T-helper 2 cell treated with Interferon-gamma antibody and Interleukin-4, amounts not matched to agents 5 μg/mL and 100 μg/mL, for 36 hours (primary cell): ENCODE results near the gene PCDH1.
"Not testable (repeated sequence)": the region's sequence is repeated elsewhere in the genome, so short reads cannot be mapped to it uniquely, and the experiment has no call there.

Source experiments
- DNase-seq: peaks from one replicate; pipeline ENCODE4 v3.0.0; 2021; ENCODE audit warnings: low spot score
- H3K27ac Mint-ChIP-seq: one replicate; pipeline ENCODE4 v1.8.0; 2021; ENCODE audit warnings: mild to moderate bottlenecking, mixed read lengths
- H3K27me3 Mint-ChIP-seq: one replicate; pipeline ENCODE4 v1.8.0; 2021; ENCODE audit warnings: low read depth, mixed read lengths
- H3K36me3 Mint-ChIP-seq: one replicate; pipeline ENCODE4 v1.8.0; 2021; ENCODE audit warnings: low read depth, mixed read lengths
- H3K4me1 Mint-ChIP-seq: one replicate; pipeline ENCODE4 v1.8.0; 2021; ENCODE audit warnings: low read depth, mixed read lengths
- H3K4me3 Mint-ChIP-seq: one replicate; pipeline ENCODE4 v1.8.0; 2022; ENCODE audit warnings: mild to moderate bottlenecking, moderate library complexity, mixed read lengths
- H3K9me3 Mint-ChIP-seq: one replicate; pipeline ENCODE4 v1.8.0; 2021; ENCODE audit warnings: mixed read lengths

Gene PCDH1

DNA sequence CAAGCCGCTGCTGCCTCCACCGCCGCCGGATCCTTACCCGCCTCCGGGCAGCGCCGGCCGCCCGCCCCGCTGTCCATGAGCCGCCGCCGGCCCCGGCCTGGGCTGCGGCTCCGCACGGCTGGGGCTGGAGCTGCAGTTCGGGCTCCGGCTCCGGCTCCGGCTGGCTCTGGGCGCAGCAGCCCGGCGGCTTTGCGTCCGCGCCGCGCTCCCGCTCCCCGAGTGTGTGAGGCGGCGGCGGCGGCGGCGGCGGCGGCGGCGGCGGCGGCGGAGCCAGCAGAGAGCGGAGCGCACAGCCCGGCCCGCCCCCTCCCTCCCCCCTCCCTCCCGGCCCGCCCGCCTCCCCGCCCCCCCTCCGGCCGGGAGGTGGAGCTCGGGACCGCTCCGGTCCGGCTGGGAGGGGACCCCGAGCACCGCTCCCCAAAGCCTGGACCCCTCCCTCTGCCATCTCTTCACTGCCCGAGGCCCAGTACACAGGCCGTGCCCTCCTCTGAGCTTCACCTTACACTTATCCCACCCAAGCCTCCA is at the start of gene PCDH1:
Gene PCDH1 (minus strand): TSS at position 225 of the 525 bp plus-strand sequence. CDS start 148 bp downstream, at position 77.
- H3K4me3 Mint-ChIP-seq, result peak within 1 kb of the TSS; percentile 69
- DNase-seq, result no peak
- peaks cover 81% of the 10 kb centered on the region for H3K27me3 Mint-ChIP-seq
- peaks cover 17% of the 10 kb centered on the region for H3K4me1 Mint-ChIP-seq
- H3K36me3 Mint-ChIP-seq, result peaks cover 2% of the 10 kb centered on the region
- no peak within 1 kb of the TSS for H3K27ac Mint-ChIP-seq
- no peaks in the 10 kb centered on the region for H3K9me3 Mint-ChIP-seq

DNA sequence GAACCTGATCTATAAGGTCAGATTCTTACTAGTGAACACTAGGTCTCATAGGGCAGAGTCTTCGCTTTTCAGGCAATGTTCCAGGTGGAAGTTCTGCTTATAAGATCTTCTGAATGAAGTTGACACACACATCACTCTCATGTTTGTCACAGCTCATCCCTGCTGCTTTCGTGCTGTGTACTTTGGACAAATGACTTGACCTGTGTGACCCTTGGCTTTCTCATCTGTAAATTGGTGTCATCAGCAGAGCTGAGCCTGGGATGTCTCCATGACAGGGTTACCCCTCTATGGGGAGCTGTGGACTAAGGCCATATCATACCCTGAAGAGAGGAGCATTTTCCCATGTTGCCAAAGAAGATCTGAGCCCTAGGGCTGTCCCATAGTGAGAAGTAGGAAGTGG is 48.2 kb upstream of the PCDH1 start:
- Mint-ChIP-seq H3K4me1 (peaks cover 15% of the 10 kb centered on the region), H3K9me3 (no peaks in the 10 kb centered on the region), H3K36me3 (peaks cover 49% of the 10 kb centered on the region), H3K27ac (no peak overlapping the region), H3K4me3 (no peak overlapping the region), H3K27me3 (no peaks in the 10 kb centered on the region)
- no peak for DNase-seq

DNA sequence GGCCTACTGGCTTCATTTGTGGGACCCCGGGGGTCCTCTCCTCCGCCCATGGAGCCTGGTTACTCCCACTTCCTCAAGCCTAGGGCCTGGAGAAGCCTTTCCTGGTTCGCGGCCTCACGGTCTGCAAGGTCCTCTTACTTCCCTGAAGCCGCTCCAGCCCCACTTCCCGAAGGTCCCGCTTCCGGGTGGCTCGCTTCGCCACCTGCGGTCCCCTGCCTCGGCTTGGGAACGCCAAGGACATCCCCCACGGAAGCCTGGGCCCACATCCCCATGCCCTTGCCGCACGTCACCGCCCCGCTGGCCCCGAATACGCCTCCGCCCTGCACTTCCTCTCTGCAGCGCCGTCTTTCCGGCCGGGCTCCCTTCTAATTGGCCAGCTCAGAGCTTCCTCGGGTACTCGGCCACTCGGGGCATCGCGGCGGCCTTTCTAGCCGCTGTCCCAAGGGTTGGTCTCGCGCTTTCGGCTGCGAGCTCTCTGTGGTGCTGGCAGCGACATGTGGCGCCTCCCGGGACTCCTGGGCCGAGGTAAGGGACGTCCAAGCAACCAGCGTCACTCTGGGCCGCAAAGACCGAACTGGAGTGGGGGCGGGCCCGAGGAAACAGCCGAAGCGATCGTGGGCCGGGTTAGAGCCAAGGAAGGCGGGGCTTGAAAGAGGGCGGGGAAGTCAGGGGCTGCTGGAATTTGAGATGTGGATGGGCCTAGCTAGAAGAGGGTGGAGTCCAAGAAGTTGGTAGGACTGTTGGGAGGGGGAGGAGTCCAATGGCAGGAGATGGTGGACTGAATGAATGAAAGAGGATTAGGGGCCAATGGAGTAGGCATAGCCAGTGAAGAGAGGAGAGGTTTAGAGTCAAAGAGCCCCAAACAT is 45.5 kb upstream of the PCDH1 start, which contains the start of gene DELE1:
Gene DELE1 (plus strand): TSS at position 424 of the 866 bp plus-strand sequence. CDS start 71 bp downstream, at position 495.
- Mint-ChIP-seq H3K4me3 (peak within 1 kb of the TSS; percentile 95), H3K27me3 (no peaks in the 10 kb centered on the region), H3K9me3 (no peaks in the 10 kb centered on the region), H3K27ac (peak within 1 kb of the TSS; percentile 95), H3K36me3 (peaks cover 29% of the 10 kb centered on the region), H3K4me1 (peaks cover 13% of the 10 kb centered on the region)
- DNase-seq, result peak; percentile 94

DNA sequence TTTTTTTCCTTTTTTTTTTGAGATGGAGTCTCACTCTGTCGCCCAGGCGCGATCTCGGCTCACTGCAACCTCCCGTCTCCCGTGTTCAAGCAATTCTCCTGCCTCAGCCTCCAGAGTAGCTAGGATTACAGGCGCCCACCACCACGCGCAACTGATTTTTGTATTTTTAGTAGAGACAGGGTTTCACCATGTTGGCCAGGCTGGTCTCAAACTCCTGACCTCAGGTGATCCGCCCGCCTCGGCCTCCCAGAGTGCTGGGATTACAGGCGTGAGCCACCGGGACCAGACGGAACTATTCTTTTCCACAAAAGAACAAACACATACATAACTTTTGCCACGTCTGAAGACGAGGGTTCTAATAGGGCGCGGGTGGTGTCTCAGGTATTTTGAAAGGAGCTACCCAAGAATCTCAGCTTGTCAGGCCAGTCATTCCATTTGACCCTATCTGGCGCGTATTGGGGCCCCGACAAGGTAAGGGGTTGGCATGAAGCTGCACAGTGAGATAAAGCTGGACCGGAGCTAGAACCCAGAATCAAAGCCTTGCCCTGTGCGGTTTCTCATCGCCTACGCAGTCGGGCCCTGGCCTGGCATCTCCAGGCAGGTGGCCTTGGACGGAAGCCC is 44.7 kb upstream of the PCDH1 start:
- peaks cover 13% of the 10 kb centered on the region for H3K4me1 Mint-ChIP-seq
- H3K27ac Mint-ChIP-seq, result peak overlapping the region; percentile 95
- not testable (repeated sequence) for H3K9me3 Mint-ChIP-seq, DNase-seq, H3K27me3 Mint-ChIP-seq
- peak overlapping the region; percentile 95 for H3K4me3 Mint-ChIP-seq
- peaks cover 24% of the 10 kb centered on the region for H3K36me3 Mint-ChIP-seq

DNA sequence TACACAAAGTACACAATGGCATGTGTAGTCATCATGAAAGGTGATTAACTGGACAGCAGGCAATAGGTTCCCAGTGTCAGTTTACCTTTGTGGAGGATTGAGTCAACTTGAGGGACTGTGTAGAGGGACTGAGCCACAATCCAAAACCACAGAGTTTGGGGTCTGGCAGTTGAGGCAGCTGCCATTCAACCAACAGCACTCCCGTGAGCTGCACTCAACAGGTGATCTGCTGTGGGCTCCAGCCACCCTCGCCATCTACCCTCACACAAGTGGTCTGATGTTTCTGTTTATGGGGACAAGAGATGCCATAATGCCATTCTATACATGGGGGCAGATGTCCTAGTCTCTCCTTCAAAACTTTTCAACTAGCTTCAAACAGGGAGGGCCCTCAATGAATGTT is 42.6 kb upstream of the PCDH1 start:
- no peak overlapping the region for H3K4me3 Mint-ChIP-seq
- H3K27ac Mint-ChIP-seq, result no peak overlapping the region
- no peaks in the 10 kb centered on the region for H3K9me3 Mint-ChIP-seq

DNA sequence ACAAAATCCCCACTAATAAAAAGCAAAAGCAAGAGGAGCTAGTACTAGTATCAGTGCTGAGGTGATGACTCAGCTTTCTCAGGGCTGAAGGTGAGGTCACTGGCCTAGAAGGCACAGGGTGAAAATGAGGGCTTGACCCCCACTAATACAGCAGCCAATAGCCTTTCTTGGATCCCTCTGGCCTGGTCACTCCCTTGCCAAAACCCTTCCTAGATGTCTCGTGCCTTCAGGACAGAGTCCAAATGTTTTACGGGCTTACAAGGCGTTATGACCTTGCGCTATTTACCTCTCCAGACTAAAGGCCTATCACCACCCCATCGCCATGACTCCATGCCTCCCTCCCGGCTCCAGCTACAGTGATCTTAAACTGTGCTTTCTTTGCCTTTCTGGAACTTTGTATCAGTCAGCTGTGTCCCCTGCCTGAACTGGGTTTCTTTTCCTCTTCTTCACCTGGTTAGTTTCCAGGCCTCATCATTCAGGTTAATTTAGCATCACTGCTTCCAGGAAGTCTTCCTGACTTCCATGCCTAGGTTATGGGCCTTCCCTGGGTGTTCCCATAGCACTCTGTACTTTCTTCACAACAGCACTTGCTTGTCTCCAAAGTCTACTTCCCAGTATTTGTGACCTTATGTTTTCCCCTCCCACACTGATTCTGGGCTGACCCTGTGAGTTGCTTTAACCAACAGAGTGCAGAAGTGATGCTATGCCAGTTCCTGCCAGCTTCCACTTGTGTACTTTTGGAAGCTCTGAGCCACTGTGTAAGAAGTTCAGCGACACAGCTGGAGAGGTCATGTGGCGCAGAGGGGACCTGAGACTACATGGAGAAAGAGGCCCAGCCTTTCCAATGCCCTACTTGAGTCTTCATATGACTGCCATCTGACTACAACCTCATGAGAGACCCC is 41.3 kb upstream of the PCDH1 start:
- Mint-ChIP-seq H3K27ac (no peak overlapping the region), H3K27me3 (peaks cover 27% of the 10 kb centered on the region), H3K36me3 (peaks cover 3% of the 10 kb centered on the region), H3K4me3 (no peak overlapping the region), H3K4me1 (peaks cover 5% of the 10 kb centered on the region), H3K9me3 (no peaks in the 10 kb centered on the region)
- no peak for DNase-seq

More for the DNA sequence above, 42.6 kb upstream of the PCDH1 start:
- Mint-ChIP-seq H3K27me3 (peaks cover 14% of the 10 kb centered on the region), H3K36me3 (peaks cover 9% of the 10 kb centered on the region), H3K4me1 (peaks cover 10% of the 10 kb centered on the region)
- DNase-seq, result no peak

DNA sequence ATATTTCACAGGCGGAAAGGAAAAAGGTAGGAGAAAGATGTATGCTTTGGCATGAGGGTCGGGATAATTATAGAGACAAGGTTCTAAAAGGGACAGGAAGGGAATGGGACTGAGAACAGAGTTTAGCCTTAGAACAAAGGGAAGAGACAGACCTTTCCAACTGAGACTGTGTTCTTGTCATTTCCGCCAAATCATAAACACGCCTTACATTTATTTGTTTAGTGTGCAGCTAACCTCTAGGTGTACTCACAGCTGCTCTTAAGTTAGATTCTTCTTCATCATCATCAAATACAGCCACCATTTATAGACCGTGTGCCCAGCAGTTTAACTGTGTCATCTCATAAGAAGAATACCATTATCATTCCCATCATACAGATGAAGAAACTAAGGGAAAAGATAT is 39.5 kb upstream of the PCDH1 start:
- Mint-ChIP-seq H3K4me3 (no peak overlapping the region), H3K27ac (no peak overlapping the region), H3K27me3 (peaks cover 39% of the 10 kb centered on the region), H3K4me1 (peaks cover 3% of the 10 kb centered on the region), H3K9me3 (no peaks in the 10 kb centered on the region), H3K36me3 (peaks cover 3% of the 10 kb centered on the region)
- DNase-seq, result no peak

DNA sequence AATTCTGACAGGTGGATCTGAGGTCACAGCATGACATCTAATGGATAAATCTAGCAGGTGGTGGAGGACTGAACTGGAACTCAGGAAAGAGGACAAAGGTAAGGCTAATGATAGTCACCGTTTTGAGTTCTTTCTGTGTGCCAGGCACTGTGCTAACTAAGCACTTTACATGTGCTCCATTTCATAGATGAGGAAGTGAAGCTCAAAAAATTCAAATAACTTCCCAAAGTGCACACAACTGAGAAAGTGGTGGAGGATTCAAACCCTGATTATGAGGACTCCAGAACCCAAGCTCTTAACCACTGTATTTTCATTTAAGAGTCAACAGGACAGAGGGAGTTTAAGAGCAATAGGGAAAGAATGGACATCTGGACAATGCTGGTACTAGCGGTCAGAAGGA is 38.3 kb upstream of the PCDH1 start:
- H3K27ac Mint-ChIP-seq, result no peak overlapping the region
- H3K27me3 Mint-ChIP-seq, result peaks cover 45% of the 10 kb centered on the region
- H3K4me3 Mint-ChIP-seq, result no peak overlapping the region
- no peaks in the 10 kb centered on the region for H3K9me3 Mint-ChIP-seq
- H3K36me3 Mint-ChIP-seq, result peaks cover 3% of the 10 kb centered on the region
- no peak for DNase-seq
- peaks cover 3% of the 10 kb centered on the region for H3K4me1 Mint-ChIP-seq

DNA sequence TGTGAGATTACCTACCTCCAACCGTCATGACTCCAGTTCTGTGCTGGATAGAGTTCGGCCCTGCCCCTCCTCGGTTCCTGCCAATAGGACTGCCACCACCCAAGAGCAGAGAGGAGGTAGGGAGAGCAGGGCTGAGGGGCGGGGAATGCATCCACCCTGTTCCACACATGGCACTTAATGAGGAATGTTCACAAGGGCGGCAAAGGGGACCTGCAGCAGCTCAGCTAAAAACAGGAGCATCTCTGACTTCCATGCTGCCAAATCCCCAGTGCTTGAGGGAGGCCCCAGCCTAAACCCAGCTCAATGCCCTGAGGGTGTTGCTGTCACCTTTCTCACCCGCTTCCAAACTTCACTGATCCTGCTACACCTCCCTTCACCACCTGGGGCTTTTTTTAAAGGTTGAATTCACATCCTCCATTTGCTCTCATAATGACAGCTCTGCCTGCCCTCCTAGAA is 37.7 kb upstream of the PCDH1 start:
- Mint-ChIP-seq H3K4me1 (peaks cover 3% of the 10 kb centered on the region), H3K9me3 (no peaks in the 10 kb centered on the region), H3K36me3 (peaks cover 3% of the 10 kb centered on the region), H3K4me3 (no peak overlapping the region), H3K27ac (no peak overlapping the region), H3K27me3 (peaks cover 45% of the 10 kb centered on the region)
- DNase-seq, result no peak

DNA sequence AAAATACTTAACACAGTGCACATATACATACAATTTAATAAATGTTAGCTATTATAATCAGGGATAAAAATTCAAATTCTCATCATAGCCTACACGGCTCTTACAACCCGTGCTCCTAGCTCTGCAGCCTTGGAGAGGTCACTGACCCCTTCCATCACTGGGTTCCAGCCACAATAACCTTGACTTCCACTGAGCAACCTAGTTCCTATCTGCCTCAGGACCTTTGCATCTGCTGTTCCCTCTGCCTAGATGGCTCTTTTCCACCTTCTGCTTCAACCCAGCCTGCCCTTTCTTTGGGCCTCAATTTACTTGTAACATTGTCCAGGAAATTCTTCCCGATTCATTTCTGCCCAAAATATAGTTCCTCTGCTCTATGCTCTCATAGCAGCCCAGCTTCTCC is 36.6 kb upstream of the PCDH1 start:
- DNase-seq, result no peak
- H3K4me3 Mint-ChIP-seq, result peak overlapping the region; percentile 13
- H3K9me3 Mint-ChIP-seq, result no peaks in the 10 kb centered on the region
- H3K4me1 Mint-ChIP-seq, result peaks cover 3% of the 10 kb centered on the region
- H3K27me3 Mint-ChIP-seq, result peaks cover 45% of the 10 kb centered on the region
- H3K27ac Mint-ChIP-seq, result no peak overlapping the region
- peaks cover 3% of the 10 kb centered on the region for H3K36me3 Mint-ChIP-seq

DNA sequence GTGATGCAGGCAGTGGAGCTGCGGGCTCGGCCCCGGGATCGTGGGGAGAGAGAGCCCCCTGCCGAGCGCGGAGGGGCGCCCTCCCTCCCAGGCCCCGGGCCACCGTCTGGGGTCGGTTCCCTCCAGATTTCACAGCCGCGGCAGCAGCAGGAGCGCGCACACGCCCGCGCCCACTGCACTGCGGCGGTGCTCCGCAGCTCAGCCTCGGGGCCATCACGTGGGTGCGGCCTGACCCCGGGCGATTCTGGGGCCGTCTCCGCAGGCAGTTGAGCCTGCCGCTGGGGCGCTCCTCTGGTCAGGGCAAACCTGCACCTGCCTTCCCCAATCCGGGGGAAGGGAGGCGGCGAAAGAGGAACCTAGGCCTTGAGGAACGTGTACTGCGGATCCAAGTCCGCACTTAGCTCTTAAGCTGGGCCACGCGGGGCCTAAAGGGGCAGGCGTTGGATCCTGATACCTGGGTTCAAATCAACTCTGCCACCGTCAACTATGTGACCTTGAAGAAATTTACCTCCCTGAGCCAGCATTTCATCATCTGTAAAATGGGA is 36.1 kb upstream of the PCDH1 start:
- H3K9me3 Mint-ChIP-seq, result no peaks in the 10 kb centered on the region
- no peak overlapping the region for H3K27ac Mint-ChIP-seq
- no peak for DNase-seq
- H3K4me3 Mint-ChIP-seq, result peak overlapping the region; percentile 22
- peaks cover 3% of the 10 kb centered on the region for H3K4me1 Mint-ChIP-seq
- peaks cover 3% of the 10 kb centered on the region for H3K36me3 Mint-ChIP-seq
- peaks cover 47% of the 10 kb centered on the region for H3K27me3 Mint-ChIP-seq

DNA sequence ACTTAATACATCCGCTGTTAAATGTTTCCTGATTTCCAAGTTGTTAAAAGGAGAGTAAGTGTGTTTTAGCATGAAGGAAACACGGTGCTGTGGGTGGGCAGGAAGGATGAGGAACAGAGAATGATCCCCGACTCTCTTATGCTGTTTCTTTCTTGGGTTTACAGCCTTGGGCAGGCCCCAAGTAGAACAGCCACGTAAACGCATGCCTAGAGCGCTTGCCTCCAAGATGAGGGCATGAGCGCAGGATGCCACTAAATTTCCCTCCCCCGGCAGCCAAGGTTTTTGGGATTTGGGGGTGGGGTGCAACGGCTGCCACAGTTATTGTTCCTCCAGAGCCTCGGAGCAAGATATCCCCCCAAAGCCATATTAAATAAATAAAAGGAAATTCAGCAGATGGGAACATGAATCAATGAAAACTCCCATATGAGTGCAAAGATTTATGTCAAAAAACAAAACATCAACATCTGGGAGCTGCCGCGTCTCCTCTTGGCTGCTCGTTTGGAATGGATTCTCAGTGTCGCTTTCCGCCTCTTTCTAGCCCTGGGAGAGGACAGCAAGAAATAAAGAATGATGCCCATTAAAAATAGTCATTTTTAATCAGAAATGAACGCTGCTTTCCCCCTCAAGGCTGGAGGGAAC is 35.5 kb upstream of the PCDH1 start:
- Mint-ChIP-seq H3K27ac (no peak overlapping the region), H3K4me1 (peaks cover 3% of the 10 kb centered on the region), H3K9me3 (no peaks in the 10 kb centered on the region), H3K36me3 (peaks cover 3% of the 10 kb centered on the region), H3K4me3 (peak overlapping the region; percentile 22), H3K27me3 (peaks cover 48% of the 10 kb centered on the region)
- DNase-seq, result no peak

DNA sequence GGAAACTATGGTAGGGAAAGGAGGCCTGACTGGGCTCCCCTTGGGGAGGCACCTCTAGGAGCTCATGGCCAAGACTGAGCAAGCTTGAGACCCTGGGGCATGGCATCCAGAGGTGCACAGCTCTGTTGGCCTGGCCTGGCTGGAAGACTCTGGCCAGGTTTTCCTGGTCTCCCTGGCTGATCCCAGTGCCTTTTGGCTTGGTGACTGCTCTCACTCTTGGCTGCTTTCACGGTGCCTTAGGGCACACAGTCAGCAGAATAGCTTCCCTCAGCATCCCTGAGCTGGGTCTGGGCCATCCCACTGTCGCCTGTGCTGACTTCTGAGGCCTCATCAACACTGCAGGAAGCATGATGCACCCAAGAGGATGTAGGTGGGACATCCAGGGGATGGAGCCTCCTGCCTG is 32.1 kb upstream of the PCDH1 start:
- peaks cover 3% of the 10 kb centered on the region for H3K4me1 Mint-ChIP-seq
- no peak overlapping the region for H3K4me3 Mint-ChIP-seq
- peaks cover 33% of the 10 kb centered on the region for H3K27me3 Mint-ChIP-seq
- no peaks in the 10 kb centered on the region for H3K9me3 Mint-ChIP-seq
- no peak overlapping the region for H3K27ac Mint-ChIP-seq
- H3K36me3 Mint-ChIP-seq, result peaks cover 3% of the 10 kb centered on the region
- DNase-seq, result no peak
